Trophoblast cell (in vitro differentiated cells and primary cell): ENCODE results near the gene RPS16. TPM values are rescaled to one million over a fixed set of nuclear protein-coding genes. Genes with fewer than 3 reads are reported as not detected.
A peak's percentile ranks its signal among the peaks of the same experiment; 100 is the strongest.

Source experiments
- DNase-seq, 2 donors: peaks; one replicate each; pipeline ENCODE4 v3.0.0-alpha.2; 2016
- H2AFZ ChIP-seq: 2 replicates; pipeline ENCODE4 v1.6.1; 2013; ENCODE audit warnings: low read length, moderate library complexity, mild to moderate bottlenecking; ENCODE audit not compliant: insufficient read depth, poor library complexity
- H2AK5ac ChIP-seq: 2 replicates; pipeline ENCODE4 v1.6.1; 2013; ENCODE audit warnings: mild to moderate bottlenecking, low read length
- H2BK120ac ChIP-seq: 2 replicates; pipeline ENCODE4 v1.6.1; 2013; ENCODE audit warnings: low read length, mild to moderate bottlenecking, moderate library complexity; ENCODE audit not compliant: insufficient read depth, poor library complexity
- H2BK12ac ChIP-seq: 2 replicates; pipeline ENCODE4 v1.6.1; 2013; ENCODE audit warnings: mild to moderate bottlenecking, low read length, moderate library complexity
- H2BK5ac ChIP-seq: 2 replicates; pipeline ENCODE4 v1.6.1; 2013; ENCODE audit warnings: low read length, low read depth, moderate library complexity, mild to moderate bottlenecking; ENCODE audit not compliant: poor library complexity
- H3K14ac ChIP-seq: 2 replicates; pipeline ENCODE4 v1.6.1; 2013; ENCODE audit warnings: mild to moderate bottlenecking, low read length
- H3K18ac ChIP-seq: 2 replicates; pipeline ENCODE4 v1.6.1; 2013; ENCODE audit warnings: mild to moderate bottlenecking, low read length
- H3K23ac ChIP-seq: 2 replicates; pipeline ENCODE4 v1.6.1; 2013; ENCODE audit warnings: low read length
- H3K27ac ChIP-seq: 2 replicates; pipeline ENCODE4 v1.5.1; 2013; ENCODE audit warnings: low read depth, mild to moderate bottlenecking, inconsistent platforms, low read length, moderate library complexity
- H3K27me3 ChIP-seq: 2 replicates; pipeline ENCODE4 v1.6.1; 2013; ENCODE audit warnings: inconsistent platforms, mild to moderate bottlenecking, low read length, moderate library complexity; ENCODE audit not compliant: insufficient read depth
- H3K36me3 ChIP-seq, 2 experiments: 1 replicate in 1 of 2; 2 replicates in 1 of 2; pipeline ENCODE4 v1.6.1; 2013; ENCODE audit warnings: low read length in 2 of 2, mild to moderate bottlenecking in 2 of 2, moderate library complexity in 1 of 2; ENCODE audit not compliant: insufficient read depth in 2 of 2, control insufficient read depth in 1 of 2
- H3K4ac ChIP-seq: 2 replicates; pipeline ENCODE4 v1.6.1; 2013; ENCODE audit warnings: low read depth, mild to moderate bottlenecking, low read length, moderate library complexity
- H3K4me1 ChIP-seq, 2 experiments: 1 replicate in 1 of 2; 2 replicates in 1 of 2; pipeline ENCODE4 v1.6.1; 2013; ENCODE audit warnings: low read length in 2 of 2, mild to moderate bottlenecking in 2 of 2, moderate library complexity in 1 of 2; ENCODE audit not compliant: insufficient read depth in 2 of 2, control insufficient read depth in 1 of 2
- H3K4me2 ChIP-seq: 2 replicates; pipeline ENCODE4 v1.6.1; 2013; ENCODE audit warnings: inconsistent platforms, mild to moderate bottlenecking, low read length, moderate library complexity
- H3K4me3 ChIP-seq: 2 replicates; pipeline ENCODE4 v1.5.1; 2013; ENCODE audit warnings: mild to moderate bottlenecking, low read depth, low read length, inconsistent platforms
- H3K79me1 ChIP-seq: one replicate; pipeline ENCODE4 v1.6.1; 2013; ENCODE audit warnings: low read length
- H3K79me2 ChIP-seq: 2 replicates; pipeline ENCODE4 v1.6.1; 2013; ENCODE audit warnings: low read length, mild to moderate bottlenecking; ENCODE audit not compliant: control insufficient read depth, insufficient read depth, poor library complexity
- H3K9ac ChIP-seq: 2 replicates; pipeline ENCODE4 v1.6.1; 2013; ENCODE audit warnings: mild to moderate bottlenecking, low read length
- H3K9me3 ChIP-seq: 2 replicates; pipeline ENCODE4 v1.6.1; 2013; ENCODE audit warnings: low read depth, mild to moderate bottlenecking, control low read depth, inconsistent platforms, low read length; ENCODE audit not compliant: insufficient read depth
- H4K12ac ChIP-seq: 2 replicates; pipeline ENCODE4 v1.6.1; 2013; ENCODE audit warnings: low read depth, mild to moderate bottlenecking, low read length, moderate library complexity
- H4K8ac ChIP-seq: 2 replicates; pipeline ENCODE4 v1.6.1; 2013; ENCODE audit warnings: low read depth, mild to moderate bottlenecking, low read length, moderate library complexity
- H4K91ac ChIP-seq: one replicate; pipeline ENCODE4 v1.6.1; 2013; ENCODE audit warnings: low read depth, mild to moderate bottlenecking, low read length, moderate library complexity
- WGBS: extraction: QIAGEN DNeasy Blood & Tissue Kit; methylation state at CpG from one replicate; pipeline ENCODE4 v1.1.7; 2013; ENCODE audit warnings: missing lambda C conversion rate; ENCODE audit not compliant: insufficient read length, insufficient coverage; ENCODE audit errors: extremely low coverage; 5-methylcytosine and 5-hydroxymethylcytosine counted together
- polyA plus RNA-seq: library from polyadenylated mRNA; stranded (reverse); fragments of 200-250 nt; gene quantifications from 2 replicates; pipeline ENCODE4 v1.2.3, GENCODE V29; 2013

Gene RPS16
- 3,136 and 3,193 TPM in 2 replicates for polyA plus RNA-seq

- peaks cover 6% of the 10 kb centered on the region for H3K79me1 ChIP-seq
- no peak within 1 kb of the TSS for H2BK12ac ChIP-seq
- peak within 1 kb of the TSS; percentile 95 for H2AK5ac ChIP-seq
- peak within 1 kb of the TSS; percentile 98 for H3K14ac ChIP-seq
- H3K4me2 ChIP-seq: peak within 1 kb of the TSS; percentile 88
- WGBS: no CpG with 5 or more reads among the region's 61 CpGs
- peak within 1 kb of the TSS; percentile 84 for H2BK5ac ChIP-seq
- H4K8ac ChIP-seq: peak within 1 kb of the TSS; percentile 93
- peak within 1 kb of the TSS; percentile 89 for H2BK120ac ChIP-seq
- H3K23ac ChIP-seq: peak within 1 kb of the TSS; percentile 41
- peak within 1 kb of the TSS; percentile 42 for H3K27ac ChIP-seq
- H3K79me2 ChIP-seq: peaks cover 10% of the 10 kb centered on the region
- H4K12ac ChIP-seq: peak within 1 kb of the TSS; percentile 91
- peak within 1 kb of the TSS; percentile 100 for H3K9ac ChIP-seq
- DNase-seq: peak; percentile 99
- peak within 1 kb of the TSS; percentile 45 for H2AFZ ChIP-seq
- peak within 1 kb of the TSS; percentile 95 for H4K91ac ChIP-seq
- H3K4ac ChIP-seq: peak within 1 kb of the TSS; percentile 100
- H3K4me1 ChIP-seq: peaks cover 5 to 14% of the 10 kb centered on the region in 2 experiments
- H3K4me3 ChIP-seq: peak within 1 kb of the TSS; percentile 100
- no peaks in the 10 kb centered on the region for H3K9me3 ChIP-seq
- no peaks in the 10 kb centered on the region for H3K27me3 ChIP-seq
- H3K18ac ChIP-seq: peak within 1 kb of the TSS; percentile 98
- peaks cover 22 to 26% of the 10 kb centered on the region in 2 experiments for H3K36me3 ChIP-seq
Observed at GRCh38 chr19:39435499-39436349, at the start of gene RPS16. TSS of gene RPS16 (minus strand) at chr19:39435949. CDS start at chr19:39435895, 54 bp downstream.

- H3K18ac ChIP-seq: no peak overlapping the region
- no CpG with 5 or more reads among the region's 6 CpGs for WGBS
Observed at GRCh38 chr19:39483141-39483540, 47.4 kb upstream of the RPS16 start.

GRCh38 chr19:39481676-39482075, 45.9 kb upstream of the RPS16 start:
- peak overlapping the region; percentile 11 for H4K8ac ChIP-seq
- H3K18ac ChIP-seq: no peak overlapping the region
- H2AFZ ChIP-seq: no peak overlapping the region
- H3K27me3 ChIP-seq: no peaks in the 10 kb centered on the region
- peak overlapping the region; percentile 93 for H3K4me3 ChIP-seq
- no peak overlapping the region for H4K91ac ChIP-seq
- H4K12ac ChIP-seq: no peak overlapping the region
- H3K4me2 ChIP-seq: peak overlapping the region; percentile 90
- peak overlapping the region; percentile 35 for H3K4ac ChIP-seq
- H3K36me3 ChIP-seq: peaks cover 20% of the 10 kb centered on the region in 2 experiments
- H2AK5ac ChIP-seq: no peak overlapping the region
- no peak overlapping the region for H2BK120ac ChIP-seq
- H3K14ac ChIP-seq: no peak overlapping the region
- no peak overlapping the region for H2BK12ac ChIP-seq
- peaks cover 7 to 9% of the 10 kb centered on the region in 2 experiments for H3K4me1 ChIP-seq
- peaks cover 7% of the 10 kb centered on the region for H3K79me1 ChIP-seq
- no peak for DNase-seq
- no peak overlapping the region for H2BK5ac ChIP-seq
- H3K79me2 ChIP-seq: peaks cover 9% of the 10 kb centered on the region
- peak overlapping the region; percentile 97 for H3K9ac ChIP-seq
- H3K23ac ChIP-seq: no peak overlapping the region
- H3K9me3 ChIP-seq: no peaks in the 10 kb centered on the region
- H3K27ac ChIP-seq: no peak overlapping the region
- no CpG with 5 or more reads among the region's 11 CpGs for WGBS

More at GRCh38 chr19:39483141-39483540, 47.4 kb upstream of the RPS16 start:
- H4K8ac ChIP-seq: no peak overlapping the region
- H3K4ac ChIP-seq: no peak overlapping the region
- H3K36me3 ChIP-seq: peaks cover 26 to 31% of the 10 kb centered on the region in 2 experiments
- no peak overlapping the region for H3K14ac ChIP-seq
- DNase-seq: no peak
- no peaks in the 10 kb centered on the region for H3K9me3 ChIP-seq
- H3K4me1 ChIP-seq: peaks cover 7 to 9% of the 10 kb centered on the region in 2 experiments
- H3K27ac ChIP-seq: no peak overlapping the region
- H2BK12ac ChIP-seq: no peak overlapping the region
- no peak overlapping the region for H4K91ac ChIP-seq
- no peak overlapping the region for H2AFZ ChIP-seq
- no peaks in the 10 kb centered on the region for H3K27me3 ChIP-seq
- no peak overlapping the region for H2BK5ac ChIP-seq
- no peak overlapping the region for H2AK5ac ChIP-seq
- H3K4me2 ChIP-seq: no peak overlapping the region
- no peak overlapping the region for H4K12ac ChIP-seq
- H3K9ac ChIP-seq: no peak overlapping the region
- H2BK120ac ChIP-seq: no peak overlapping the region
- H3K23ac ChIP-seq: no peak overlapping the region
- H3K79me2 ChIP-seq: peaks cover 9% of the 10 kb centered on the region
- H3K4me3 ChIP-seq: no peak overlapping the region
- H3K79me1 ChIP-seq: peaks cover 7% of the 10 kb centered on the region

- Histone ChIP-seq H3K36me3 (peaks cover 19 to 20% of the 10 kb centered on the region in 2 experiments), H3K27ac (peak overlapping the region; percentile 51), H3K4me2 (peak overlapping the region; percentile 90), H3K18ac (peak overlapping the region; percentile 65), H2BK12ac (no peak overlapping the region), H3K14ac (peak overlapping the region; percentile 76), H2AFZ (peak overlapping the region; percentile 100), H4K12ac (peak overlapping the region; percentile 92), H3K4me3 (peak overlapping the region; percentile 93), H2AK5ac (peak overlapping the region; percentile 90), H3K9me3 (no peaks in the 10 kb centered on the region), H3K27me3 (no peaks in the 10 kb centered on the region), H2BK120ac (peak overlapping the region; percentile 80), H4K8ac (peak overlapping the region; percentile 98), H3K4ac (peak overlapping the region; percentile 75), H3K79me2 (peaks cover 9% of the 10 kb centered on the region), H2BK5ac (peak overlapping the region; percentile 88), H3K9ac (peak overlapping the region; percentile 97), H3K23ac (no peak overlapping the region), H4K91ac (peak overlapping the region; percentile 84), H3K4me1 (peaks cover 7 to 9% of the 10 kb centered on the region in 2 experiments), H3K79me1 (peaks cover 7% of the 10 kb centered on the region)
- WGBS: no CpG with 5 or more reads among the region's 12 CpGs
- no peak for DNase-seq
Observed at GRCh38 chr19:39481229-39481545, 45.4 kb upstream of the RPS16 start.
